ENCODE results near the gene ATP9B. TPM values are rescaled to one million over a fixed set of nuclear protein-coding genes. Genes with fewer than 3 reads are reported as not detected.

The ATP9B gene
- polyA plus RNA-seq, 1 of the 3 experiments (the other 2 are of a cell fraction), result 11.2 TPM

DNA sequence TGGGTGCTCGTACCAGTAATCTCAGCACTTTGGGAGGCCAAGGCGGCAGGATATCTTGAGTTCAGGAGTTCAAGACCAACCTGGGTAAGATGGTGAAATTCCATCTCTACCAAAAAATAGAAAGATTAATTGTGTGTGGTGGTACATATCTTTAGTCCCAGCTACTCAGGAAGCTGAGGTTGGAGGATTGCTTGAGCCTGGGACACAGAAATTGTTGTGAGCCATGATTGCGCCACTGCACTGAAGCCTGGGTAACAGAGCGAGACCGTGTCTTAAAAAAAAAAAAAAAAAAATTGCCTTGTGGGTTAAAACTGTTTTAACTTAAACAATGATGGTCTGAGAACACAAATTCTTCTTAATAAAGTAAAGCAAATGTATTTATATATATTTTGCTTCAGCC is 49.6 kb downstream of the ATP9B start:
- Histone ChIP-seq H3F3A (replicated peaks; ENCODE audit: insufficient read depth) (no peaks in the 10 kb centered on the region), H3K27me3 (ENCODE audit: insufficient read depth) (no peaks in the 10 kb centered on the region), H3K4me3 (ENCODE audit: low read depth in 2 of 2, low read length in 1 of 2) (no peak overlapping the region), H3K4me2 (no peak overlapping the region), H3K36me3 (replicated peaks in 1 of 2; ENCODE audit: control insufficient read depth in 1 of 2, insufficient read depth in 2 of 2, low read length in 1 of 2) (no peaks in the 10 kb centered on the region), H3K4me1 (ENCODE audit: control insufficient read depth in 1 of 2, insufficient read depth in 2 of 2, low read depth in 1 of 2, low read length in 1 of 2) (no peaks in the 10 kb centered on the region), H3K9ac (no peak overlapping the region), H3K9me2 (no peaks in the 10 kb centered on the region), H3K27ac (ENCODE audit: low read depth in 2 of 2, low read length in 1 of 2) (no peak overlapping the region), H3K9me3 (no peaks in the 10 kb centered on the region), H2AFZ (ENCODE audit: low read depth) (no peak overlapping the region), H3K79me2 (ENCODE audit: insufficient read depth) (no peaks in the 10 kb centered on the region), H4K20me1 (ENCODE audit: insufficient read depth) (no peaks in the 10 kb centered on the region)
- WGBS (ENCODE audit: low lambda C conversion rate), result 94% methylated on average over 5 of the region's 5 CpGs
- ChIA-PET CTCF (no interaction called here), POLR2A (no interaction called here)
- TF ChIP-seq JUND (IDR thresholded peaks at IDR 0.05) (no peak), FOXJ3 (CRISPR knock-in tag; IDR thresholded peaks at IDR 0.05) (no peak), TAF1 (IDR thresholded peaks at IDR 0.05; ENCODE audit: borderline replicate concordance, low read depth, low read length) (no peak), SIN3A (IDR thresholded peaks at IDR 0.05; ENCODE audit: borderline replicate concordance, low read depth, low read length) (no peak), CHD2 (IDR thresholded peaks at IDR 0.05; ENCODE audit: low read length, partially characterized antibody) (no peak)
- TF ChIP-seq, protein P1, sequence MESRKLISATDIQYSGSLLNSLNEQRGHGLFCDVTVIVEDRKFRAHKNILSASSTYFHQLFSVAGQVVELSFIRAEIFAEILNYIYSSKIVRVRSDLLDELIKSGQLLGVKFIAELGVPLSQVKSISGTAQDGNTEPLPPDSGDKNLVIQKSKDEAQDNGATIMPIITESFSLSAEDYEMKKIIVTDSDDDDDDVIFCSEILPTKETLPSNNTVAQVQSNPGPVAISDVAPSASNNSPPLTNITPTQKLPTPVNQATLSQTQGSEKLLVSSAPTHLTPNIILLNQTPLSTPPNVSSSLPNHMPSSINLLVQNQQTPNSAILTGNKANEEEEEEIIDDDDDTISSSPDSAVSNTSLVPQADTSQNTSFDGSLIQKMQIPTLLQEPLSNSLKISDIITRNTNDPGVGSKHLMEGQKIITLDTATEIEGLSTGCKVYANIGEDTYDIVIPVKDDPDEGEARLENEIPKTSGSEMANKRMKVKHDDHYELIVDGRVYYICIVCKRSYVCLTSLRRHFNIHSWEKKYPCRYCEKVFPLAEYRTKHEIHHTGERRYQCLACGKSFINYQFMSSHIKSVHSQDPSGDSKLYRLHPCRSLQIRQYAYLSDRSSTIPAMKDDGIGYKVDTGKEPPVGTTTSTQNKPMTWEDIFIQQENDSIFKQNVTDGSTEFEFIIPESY (IDR thresholded peaks at IDR 0.05; ENCODE audit: borderline replicate concordance, low read depth), result no peak
- DNase-seq, result no peak

DNA sequence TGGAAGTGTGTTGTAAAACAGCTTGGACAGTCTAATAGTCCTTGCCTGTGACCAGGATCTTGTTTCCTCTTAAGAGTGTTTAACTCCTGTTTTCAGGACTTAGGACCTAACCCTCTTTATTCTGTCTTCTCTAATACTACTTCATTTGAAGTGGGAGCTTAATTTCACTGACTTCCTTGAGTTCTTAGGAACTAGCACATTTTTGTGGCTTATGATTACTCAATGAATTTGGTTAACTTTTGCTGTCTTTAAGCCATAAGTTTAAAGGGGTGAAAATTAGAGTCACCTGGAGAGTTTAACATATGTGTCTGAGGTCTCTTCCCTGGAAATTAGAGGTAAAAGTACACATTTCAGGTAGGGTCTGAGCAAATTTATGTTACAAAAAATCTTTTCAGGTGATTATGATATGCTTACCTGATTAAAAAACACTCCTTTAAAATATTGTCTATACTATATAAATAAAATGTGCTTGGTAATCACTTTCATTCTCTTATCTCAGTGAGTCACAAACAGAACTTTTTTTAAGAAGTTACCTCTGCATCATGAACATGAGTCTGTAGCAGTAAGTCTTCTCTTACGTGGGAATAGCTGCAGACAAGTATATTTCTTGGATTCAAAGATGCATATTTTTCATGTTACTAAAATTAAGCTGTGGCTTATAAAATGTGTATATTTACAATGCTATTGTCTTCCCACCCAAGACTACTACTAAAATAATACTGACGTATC is 52.7 kb downstream of the ATP9B start:
- Histone ChIP-seq H3F3A (replicated peaks; ENCODE audit: insufficient read depth) (no peaks in the 10 kb centered on the region), H3K4me3 (ENCODE audit: low read depth in 2 of 2, low read length in 1 of 2) (no peak overlapping the region), H3K36me3 (replicated peaks in 1 of 2; ENCODE audit: control insufficient read depth in 1 of 2, insufficient read depth in 2 of 2, low read length in 1 of 2) (peaks cover 0 to 10% of the 10 kb centered on the region in 2 experiments), H3K9me2 (no peaks in the 10 kb centered on the region), H3K27me3 (ENCODE audit: insufficient read depth) (no peaks in the 10 kb centered on the region), H2AFZ (ENCODE audit: low read depth) (no peak overlapping the region), H3K27ac (ENCODE audit: low read depth in 2 of 2, low read length in 1 of 2) (no peak overlapping the region), H3K4me1 (ENCODE audit: control insufficient read depth in 1 of 2, insufficient read depth in 2 of 2, low read depth in 1 of 2, low read length in 1 of 2) (no peaks in the 10 kb centered on the region), H4K20me1 (ENCODE audit: insufficient read depth) (no peaks in the 10 kb centered on the region), H3K79me2 (ENCODE audit: insufficient read depth) (no peaks in the 10 kb centered on the region), H3K4me2 (no peak overlapping the region), H3K9me3 (no peaks in the 10 kb centered on the region), H3K9ac (no peak overlapping the region)
- CTCF ChIA-PET, result no interaction called here
- no peak for TF ChIP-seq TCF12 (IDR thresholded peaks at IDR 0.05)
- no peak for TF ChIP-seq TEAD4 (IDR thresholded peaks at IDR 0.05; ENCODE audit: borderline replicate concordance, insufficient read depth)
- no peak for TF ChIP-seq POLR2AphosphoS5 (IDR thresholded peaks at IDR 0.05; ENCODE audit: low read depth, low read length)
- no peak for TF ChIP-seq GATA2 (CRISPR knock-in tag; IDR thresholded peaks at IDR 0.05)
- TF ChIP-seq NFIC (IDR thresholded peaks at IDR 0.05; ENCODE audit: borderline replicate concordance), result no peak
- TF ChIP-seq YY1 (IDR thresholded peaks at IDR 0.05; ENCODE audit: low read depth), result no peak
- TF ChIP-seq SMC3 (IDR thresholded peaks at IDR 0.05; ENCODE audit: low read depth, low read length), result no peak
- TF ChIP-seq, protein P2, sequence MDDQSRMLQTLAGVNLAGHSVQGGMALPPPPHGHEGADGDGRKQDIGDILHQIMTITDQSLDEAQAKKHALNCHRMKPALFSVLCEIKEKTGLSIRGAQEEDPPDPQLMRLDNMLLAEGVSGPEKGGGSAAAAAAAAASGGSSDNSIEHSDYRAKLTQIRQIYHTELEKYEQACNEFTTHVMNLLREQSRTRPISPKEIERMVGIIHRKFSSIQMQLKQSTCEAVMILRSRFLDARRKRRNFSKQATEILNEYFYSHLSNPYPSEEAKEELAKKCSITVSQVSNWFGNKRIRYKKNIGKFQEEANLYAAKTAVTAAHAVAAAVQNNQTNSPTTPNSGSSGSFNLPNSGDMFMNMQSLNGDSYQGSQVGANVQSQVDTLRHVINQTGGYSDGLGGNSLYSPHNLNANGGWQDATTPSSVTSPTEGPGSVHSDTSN (IDR thresholded peaks at IDR 0.05), result no peak
- TF ChIP-seq RCOR1 (IDR thresholded peaks at IDR 0.05; ENCODE audit: low read length), result no peak
- no peak for TF ChIP-seq MXI1 (IDR thresholded peaks at IDR 0.05; ENCODE audit: low read depth, low read length)
- POLR2A ChIA-PET, result no interaction called here
- WGBS (ENCODE audit: low lambda C conversion rate), result 91% methylated on average over 2 of the region's 2 CpGs
- no peak for DNase-seq
